ENCODE results near the gene OR13J1.

- no peak for TF ChIP-seq CTCF (IDR thresholded peaks at IDR 0.05)
- no peak for TF ChIP-seq POLR2A (IDR thresholded peaks at IDR 0.05)
These were observed 29.1 kb downstream of the OR13J1 start for GRCh38 chr9:35840881-35841644.
